ENCODE results near the gene SLC25A29. TPM values are rescaled to one million over a fixed set of nuclear protein-coding genes. Genes with fewer than 3 reads are reported as not detected.

Gene SLC25A29
- total and polyA plus RNA-seq, 2 of the 8 experiments (the other 6 are each of a cell fraction or from before 2014, with no cell fraction given) = 135 to 177 TPM

DNA sequence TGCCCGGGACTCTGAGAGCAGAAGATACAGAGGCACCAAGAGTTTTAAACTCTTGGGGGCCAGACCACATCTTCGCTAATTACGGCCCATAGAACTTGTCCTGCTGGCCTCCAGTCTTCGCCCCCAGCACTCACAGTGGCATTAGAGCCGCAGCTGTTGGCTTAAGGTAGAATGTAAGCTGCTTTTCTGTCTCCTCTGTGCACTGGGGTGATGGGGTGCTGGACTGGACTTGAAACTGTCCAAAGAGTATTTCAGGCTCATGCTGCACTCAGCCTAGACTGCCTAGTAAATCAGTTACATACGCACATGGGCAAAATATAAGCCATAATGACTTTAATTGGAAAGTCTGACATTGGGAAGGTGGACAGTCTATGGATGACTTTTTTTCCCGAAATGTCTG is 38.3 kb downstream of the SLC25A29 start:
- Histone ChIP-seq H3K27me3 (replicated peaks in 1 of 4; ENCODE audit: control insufficient read depth in 3 of 4, extremely low read depth in 1 of 4, insufficient read depth in 3 of 4, low read length in 3 of 4) (no peaks in the 10 kb centered on the region), H3K23ac (ENCODE audit: insufficient read length) (no peak overlapping the region), H3K4ac (replicated peaks; ENCODE audit: insufficient read length, low read depth, low read length) (no peak overlapping the region), H3K36me3 (ENCODE audit: control insufficient read depth in 2 of 4, insufficient read depth in 4 of 4, low read length in 3 of 4) (peaks cover under 1 to 30% (median 5%) of the 10 kb centered on the region in 4 experiments; a peak in 6 of 8 replicates), H3K4me2 (ENCODE audit: insufficient read depth in 1 of 2, low read depth in 2 of 2, low read length in 2 of 2) (no peak overlapping the region), H2AK5ac (ENCODE audit: low read depth, low read length) (no peak overlapping the region), H3K79me2 (ENCODE audit: control insufficient read depth in 1 of 2, insufficient read depth in 2 of 2, low read length in 2 of 2) (peaks cover 9 to 86% of the 10 kb centered on the region in 2 experiments), H2BK20ac (ENCODE audit: low read length) (no peak overlapping the region), H2BK5ac (ENCODE audit: low read depth, low read length) (no peak overlapping the region), H3K56ac (replicated peaks; ENCODE audit: insufficient read length, low read depth, low read length) (no peak overlapping the region), H4K91ac (replicated peaks; ENCODE audit: insufficient read length, low read length) (no peak overlapping the region), H3K79me1 (ENCODE audit: low read depth, low read length) (peaks cover 8% of the 10 kb centered on the region), H2AFZ (ENCODE audit: low read length) (no peak overlapping the region), H3K9ac (replicated peaks in 1 of 4; ENCODE audit: extremely low read depth in 1 of 4, low read depth in 3 of 4, low read length in 3 of 4) (no peak overlapping the region), H4K8ac (ENCODE audit: extremely low read depth, insufficient read depth, low read length) (peak overlapping the region; percentile 62; the same call in 1 of the 2 replicates), H3K18ac (ENCODE audit: extremely low read depth, low read length) (no peak overlapping the region), H4K20me1 (replicated peaks in 1 of 2; ENCODE audit: control insufficient read depth in 1 of 2, insufficient read depth in 2 of 2, low read length in 2 of 2) (peaks cover 13 to 28% of the 10 kb centered on the region in 2 experiments), H2BK12ac (ENCODE audit: low read depth, low read length) (no peak overlapping the region), H3K23me2 (ENCODE audit: low read depth, low read length) (no peaks in the 10 kb centered on the region), H2BK15ac (ENCODE audit: low read length) (no peak overlapping the region), H3K27ac (ENCODE audit: low read depth, low read length) (no peak overlapping the region), H3K14ac (ENCODE audit: insufficient read length) (no peak overlapping the region), H3K4me1 (replicated peaks in 1 of 4; ENCODE audit: control insufficient read depth in 3 of 4, insufficient read depth in 4 of 4, low read length in 3 of 4) (peaks cover 0 to 4% (median 0%) of the 10 kb centered on the region in 4 experiments; a peak in 2 of 7 replicates), H4K5ac (ENCODE audit: insufficient read length, low read depth, low read length) (no peak overlapping the region), H2BK120ac (replicated peaks; ENCODE audit: low read depth, low read length) (no peak overlapping the region), H3K9me3 (ENCODE audit: insufficient read depth in 2 of 2, low read depth in 1 of 2, low read length in 1 of 2) (no peaks in the 10 kb centered on the region), H3K4me3 (ENCODE audit: extremely low read depth in 1 of 4, insufficient read depth in 2 of 4, low read depth in 3 of 4, low read length in 4 of 4) (no peak overlapping the region)
- no peak for FAIRE-seq
- no peak for DNase-seq (ENCODE audit: low read depth in 1 of 2, low spot score in 2 of 2)
- 93% methylated on average over 7 of the region's 7 CpGs; no CpG with 5 or more reads in 1 of the 2 experiments for WGBS, 2 experiments (ENCODE audit: extremely low coverage in 1 of 2, insufficient coverage in 1 of 2, insufficient read length in 1 of 2, insufficient replicate concordance in 2 of 2, low coverage in 1 of 2, low lambda C conversion rate in 2 of 2, missing lambda C conversion rate in 1 of 2)
- POLR2A ChIA-PET (ENCODE audit: partially characterized antibody) = interaction anchor here (1.2 to 1.4 kb wide), 2 partner anchors 10 to 37 kb away, joined by 3 to 4 read pairs; no protein-coding TSS in a partner anchor
- CTCF ChIA-PET (ENCODE audit: partially characterized antibody) = interaction anchor here (0.6 to 1.6 kb wide), 4 partner anchors 11 to 128 kb away, joined by 3 to 6 read pairs (median 4); no protein-coding TSS in a partner anchor
- no peak for TF ChIP-seq CHD2 (IDR thresholded peaks at IDR 0.05; ENCODE audit: low read length)
- no peak for TF ChIP-seq PHF8 (conservative IDR thresholded peaks at IDR 0.05; ENCODE audit: low read depth, low read length)
- TF ChIP-seq TEAD4 (IDR thresholded peaks at IDR 0.05; ENCODE audit: low read depth, low read length) = no peak
- no peak for TF ChIP-seq TAF1 (IDR thresholded peaks at IDR 0.05; ENCODE audit: low read depth, low read length)
- no peak for TF ChIP-seq EGR1 (IDR thresholded peaks at IDR 0.05; ENCODE audit: borderline replicate concordance, low read depth, low read length)
- TF ChIP-seq JUND (IDR thresholded peaks at IDR 0.05; ENCODE audit: low read length) = no peak
- no peak for TF ChIP-seq RNF2 (IDR thresholded peaks at IDR 0.05; ENCODE audit: borderline replicate concordance, low read depth, low read length, missing control alignments, poor library complexity, severe bottlenecking)
- TF ChIP-seq TBP (IDR thresholded peaks at IDR 0.05; ENCODE audit: low read depth, low read length) = no peak
- no peak for TF ChIP-seq BACH1 (IDR thresholded peaks at IDR 0.05; ENCODE audit: low read length)
- TF ChIP-seq SUZ12 (IDR thresholded peaks at IDR 0.05; ENCODE audit: low read length) = no peak
- no peak for TF ChIP-seq POLR2AphosphoS5 (IDR thresholded peaks at IDR 0.05; ENCODE audit: low read depth, low read length)
- TF ChIP-seq SRF (IDR thresholded peaks at IDR 0.05; ENCODE audit: low read depth, low read length) = no peak
- no peak for TF ChIP-seq RFX5 (IDR thresholded peaks at IDR 0.05; ENCODE audit: borderline replicate concordance, low read depth, low read length)
- TF ChIP-seq SIX5 (IDR thresholded peaks at IDR 0.05; ENCODE audit: low read depth, low read length) = no peak
- TF ChIP-seq CBX8 (IDR thresholded peaks at IDR 0.05; ENCODE audit: borderline replicate concordance, low read depth, low read length) = no peak

All from H1 (cell line).